HG03139 (cell line): ENCODE results near the gene SLC6A8.

Experiments used
- ATAC-seq: cut with Tn5 transposase; IDR thresholded peaks from one replicate; pipeline ENCODE4 v1.9.1; 2021; ENCODE audit not compliant: unreplicated experiment

The SLC6A8 gene

GRCh38 chrX:153648358-153649177 is 39.2 kb upstream of the SLC6A8 start:
- no peak for ATAC-seq

- no peak for ATAC-seq
Measured at GRCh38 chrX:153649178-153649914, 38.4 kb upstream of the SLC6A8 start.

- ATAC-seq, result no peak
Measured at GRCh38 chrX:153649915-153650782, 37.6 kb upstream of the SLC6A8 start.

GRCh38 chrX:153650959-153651358 is 36.8 kb upstream of the SLC6A8 start:
- no peak for ATAC-seq

GRCh38 chrX:153651540-153652079 is 36.1 kb upstream of the SLC6A8 start:
- no peak for ATAC-seq

GRCh38 chrX:153653556-153653955 is 34.2 kb upstream of the SLC6A8 start:
- ATAC-seq, result no peak

GRCh38 chrX:153657161-153657560 is 30.6 kb upstream of the SLC6A8 start:
- no peak for ATAC-seq

- no peak for ATAC-seq
Measured at GRCh38 chrX:153659268-153659667, 28.5 kb upstream of the SLC6A8 start.

GRCh38 chrX:153662266-153662665 is 25.5 kb upstream of the SLC6A8 start:
- no peak for ATAC-seq

GRCh38 chrX:153665726-153666306 is 21.9 kb upstream of the SLC6A8 start:
- ATAC-seq, result no peak

- no peak for ATAC-seq
Measured at GRCh38 chrX:153667281-153667955, 20.3 kb upstream of the SLC6A8 start.

- ATAC-seq, result no peak
Measured at GRCh38 chrX:153667956-153668396, 19.8 kb upstream of the SLC6A8 start.

- no peak for ATAC-seq
Measured at GRCh38 chrX:153668423-153669173, 19.1 kb upstream of the SLC6A8 start.

- ATAC-seq, result no peak
Measured at GRCh38 chrX:153669174-153669890, 18.4 kb upstream of the SLC6A8 start.

GRCh38 chrX:153669901-153670731 is 17.6 kb upstream of the SLC6A8 start:
- ATAC-seq, result no peak

- no peak for ATAC-seq
Measured at GRCh38 chrX:153670748-153671588, 16.8 kb upstream of the SLC6A8 start.
